Heart right ventricle (tissue), 16 donors: ENCODE data around the gene HYCC1. TPM values are rescaled to one million over a fixed set of nuclear protein-coding genes. Genes with fewer than 3 reads are reported as not detected.
"Not testable (repeated sequence)": the region's sequence is repeated elsewhere in the genome, so short reads cannot be mapped to it uniquely, and the experiment has no call there.

Experiments
- ATAC-seq, 8 donors: fragments of 200-7000 bp; cut with Tn5 transposase; one replicate each; pipeline ENCODE4 v1.9.1; 2020; ENCODE audit warnings: mild to moderate bottlenecking in 8 of 8, moderate library complexity in 8 of 8, moderate number of reproducible peaks in 1 of 8
- DNase-seq, 2 donors: peaks; one replicate each; pipeline ENCODE4 v3.0.0-alpha.2; 2020
- H3K27ac ChIP-seq, 10 donors: fragments of 200-600 bp; sonication (generic) in 2 of 10; one replicate each; pipeline versions ENCODE4 v1.5.0 to v1.8.0; 2020 to 2022; ENCODE audit warnings: mild to moderate bottlenecking in 3 of 10
- H3K27me3 ChIP-seq, 7 donors: fragments of 200-600 bp; one replicate each; pipeline ENCODE4 v1.8.0; 2021 to 2022; ENCODE audit warnings: mild to moderate bottlenecking in 2 of 7
- H3K36me3 ChIP-seq, 9 donors: fragments of 200-600 bp; sonication (generic) in 1 of 9; one replicate each; pipeline versions ENCODE4 v1.5.0 to v1.8.0; 2020 to 2022; ENCODE audit warnings: mild to moderate bottlenecking in 2 of 9
- H3K4me1 ChIP-seq, 9 donors: fragments of 200-600 bp; sonication (generic) in 1 of 9; one replicate each; pipeline versions ENCODE4 v1.5.0 to v1.8.0; 2020 to 2022; ENCODE audit warnings: mild to moderate bottlenecking in 4 of 9
- H3K4me3 ChIP-seq, 10 donors: fragments of 200-600 bp; sonication (generic) in 2 of 10; one replicate each; pipeline versions ENCODE4 v1.5.0 to v1.8.0; 2020 to 2022; ENCODE audit warnings: mild to moderate bottlenecking in 7 of 10, moderate library complexity in 2 of 10
- H3K9me3 ChIP-seq, 11 donors: fragments of 200-600 bp in 10 of 11; sonication (generic) in 2 of 11; one replicate each; pipeline versions ENCODE4 v1.5.0 to v1.8.0; 2013 to 2022; ENCODE audit warnings: mild to moderate bottlenecking in 2 of 11, control low read depth in 1 of 11, moderate library complexity in 1 of 11
- CTCF ChIP-seq, 9 donors: fragments of 200-600 bp; sonication (generic) in 2 of 9; IDR thresholded peaks; one replicate each; pipeline versions ENCODE4 v1.5.0 to v1.8.0; 2021 to 2022; ENCODE audit warnings: antibody characterized with exemption in 9 of 9, mild to moderate bottlenecking in 5 of 9, moderate library complexity in 1 of 9
- WGBS, 2 donors: extraction: QIAGEN DNeasy Blood & Tissue Kit; methylation state at CpG; one replicate each; pipeline ENCODE4 v1.1.7; 2013; ENCODE audit warnings: inconsistent platforms in 1 of 2; 5-methylcytosine and 5-hydroxymethylcytosine counted together
- intact Hi-C, 10 donors: fragments of 100-400 bp; cut with DNase I; formaldehyde crosslinking; loops; one replicate each; pipeline versions ENCODE4 v1.11.1 to v1.14.2; 2022
- polyA plus RNA-seq, 2 donors: library from polyadenylated mRNA; stranded (reverse); fragments of 200-250 nt; gene quantifications; one replicate each; pipeline ENCODE4 v1.2.3, GENCODE V29; 2013
- total RNA-seq, 10 donors: library from RNA; stranded (reverse); fragmentation: NEBNext Ultra II Directional in 3 of 10; extraction: Animal tissue kit (Norgen Biotek cat#: 25700) in 3 of 10; gene quantifications; one replicate each; pipeline versions ENCODE4 v1.2.1 to v1.2.4, GENCODE V29; 2021 to 2023
- donor health status: Arrhythmogenic right ventricular cardiomyopathy.
- donor health status: ischemic (EF 13 %, LVEDD 7.1; RV severe dilation, severe dysfunction).
- donor health status: healthy with polysubstance abuse.
- donor health status: DM: no; HTN: yes; CAD: no.
- donor health status: DM: no; HTN: no; CAD: no.
- donor health status: ischemic (EF 25% LVEDD 6.9; RV normal size, moderate dysfunction).
- donor health status: ischemic (EF 25% LVEDD 5.7; RV mildly dilated, moderate dysfunction).
- donor health status: healthy.
- donor health status: DM: yes; HTN: yes; CAD: no.
- donor health status: Ischemic cardiomyopathy.
- donor health status: ischemic (EF 35%, LVEDD 5.7; RV mildly dilated, moderate dysfunction).
- donor health status: nonischemic (EF 11% LVEDD 7.7; RV severe dilation, severe dysfunction).
- donor health status: DM: yes; HTN: yes; CAD: no.
- donor health status: PGD.
- donor health status: ischemic (EF 29% LVEDD 5.4; RV normal size, mild dysfunction).
- donor health status: nonischemic (EF 23%, LVEDD 6.1; RV moderate dilation, normal function).

HYCC1 gene
- total and polyA plus RNA-seq, 12 donors = 5.9 to 39.6 (median 33.2) TPM

GRCh38 chr7:23058408-23059096 is 44.6 kb upstream of the HYCC1 start:
- no peak overlapping the region for H3K4me3 ChIP-seq
- H3K4me1 ChIP-seq = peaks cover 0 to 9% (median 0%) of the 10 kb centered on the region in 9 donors
- DNase-seq (no peak), ATAC-seq (no peak)
- no peak overlapping the region for H3K27ac ChIP-seq
- no peaks in the 10 kb centered on the region for H3K9me3 ChIP-seq
- intact Hi-C loops = loop anchor here in 7 of 10 donors (5.0 to 10.0 kb wide), 8 partner anchors 84 to 501 kb away; partner anchors contain the start of genes TOMM7 (in 3 of the 7) and IL6 (in 1 of the 7)
- 41 to 43% methylated on average over 6 of the region's 6 CpGs for WGBS, 2 donors
- TF ChIP-seq CTCF (IDR thresholded peaks at IDR 0.05) = no peak
- H3K27me3 ChIP-seq = no peaks in the 10 kb centered on the region
- H3K36me3 ChIP-seq = no peaks in the 10 kb centered on the region

GRCh38 chr7:23055582-23056178 is 41.8 kb upstream of the HYCC1 start:
- Histone ChIP-seq H3K36me3 (no peaks in the 10 kb centered on the region), H3K9me3 (no peaks in the 10 kb centered on the region), H3K4me3 (no peak overlapping the region), H3K4me1 (peaks cover 0 to 9% (median 0%) of the 10 kb centered on the region in 9 donors), H3K27ac (no peak overlapping the region), H3K27me3 (no peaks in the 10 kb centered on the region)
- intact Hi-C loops = loop anchor here in 9 of 10 donors (1.0 to 10.0 kb wide), 12 partner anchors 81 to 499 kb away; partner anchors contain the start of genes TOMM7 (in 3 of the 9) and IL6 (in 1 of the 9)
- ATAC-seq (peak in 7 of 8 donors; percentile 51 to 84 (median 64)), DNase-seq (peak in 1 of 2 donors; percentile 48)
- WGBS, 2 donors = 0 to 2% methylated on average over 2 of the region's 2 CpGs
- TF ChIP-seq CTCF (IDR thresholded peaks at IDR 0.05) = peak; percentile 81 to 97 (median 94)

DNA sequence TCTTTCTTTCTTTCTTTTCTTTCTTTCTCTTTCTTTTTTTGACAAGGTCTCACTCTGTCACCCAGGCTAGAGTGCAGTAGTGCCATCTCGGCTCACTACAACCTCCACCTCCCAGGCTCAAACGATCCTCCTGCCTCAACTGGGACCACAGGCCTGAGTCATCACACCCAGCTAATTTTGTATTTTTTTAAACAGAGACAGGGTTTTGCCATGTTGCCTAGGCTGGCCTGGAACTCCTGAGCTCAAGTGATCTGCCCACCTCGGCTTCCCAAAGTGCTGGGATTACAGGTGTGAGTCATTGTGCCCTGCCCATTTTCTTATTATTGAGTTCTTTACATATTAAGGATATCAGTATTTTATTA is 37.2 kb upstream of the HYCC1 start:
- intact Hi-C loops = loop anchor here in 7 of 10 donors (5.0 to 10.0 kb wide), 7 partner anchors 76 to 324 kb away; partner anchors contain the start of genes TOMM7 (in 4 of the 7) and IL6 (in 1 of the 7)
- not testable (repeated sequence) for DNase-seq, H3K27ac ChIP-seq, H3K9me3 ChIP-seq, ATAC-seq, H3K4me3 ChIP-seq, H3K36me3 ChIP-seq, H3K27me3 ChIP-seq, H3K4me1 ChIP-seq
- WGBS, 2 donors = 79 to 90% methylated on average over 3 of the region's 3 CpGs

- H3K9me3 ChIP-seq, H3K4me1 ChIP-seq, H3K36me3 ChIP-seq, ATAC-seq, H3K4me3 ChIP-seq, DNase-seq, H3K27me3 ChIP-seq, H3K27ac ChIP-seq, intact Hi-C loops: not testable (repeated sequence)
- 97 to 98% methylated on average over 10 to 27 of the region's 29 CpGs for WGBS, 2 donors
Observed at GRCh38 chr7:23046336-23046735, 32.4 kb upstream of the HYCC1 start.

GRCh38 chr7:23045086-23045485 is 31.2 kb upstream of the HYCC1 start:
- ATAC-seq, DNase-seq, H3K9me3 ChIP-seq, intact Hi-C loops, H3K27me3 ChIP-seq, H3K36me3 ChIP-seq, H3K4me3 ChIP-seq, H3K4me1 ChIP-seq, H3K27ac ChIP-seq: not testable (repeated sequence)
- whole genome bisulfite sequencing, 2 donors = 95 to 97% methylated on average over 4 of the region's 6 CpGs

DNA sequence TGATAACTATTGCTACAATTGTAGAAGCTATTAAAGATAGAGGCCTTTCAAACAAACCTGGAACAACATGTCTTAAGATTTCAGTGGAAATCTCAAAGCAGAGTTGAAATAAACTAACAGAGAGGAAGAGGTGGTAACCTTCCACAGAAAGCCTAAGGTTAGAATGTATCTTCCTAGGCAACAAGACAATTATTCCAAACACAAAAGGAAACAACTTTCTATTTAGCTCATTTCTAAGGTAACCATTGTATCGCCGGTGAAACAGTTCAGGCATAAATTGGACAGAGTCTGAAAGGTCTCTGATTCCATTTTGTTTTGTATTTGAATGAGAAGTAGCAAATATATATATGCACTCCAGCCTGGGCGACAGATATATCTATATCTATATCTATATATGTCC is 30.7 kb upstream of the HYCC1 start:
- ATAC-seq (no peak), DNase-seq (no peak)
- Histone ChIP-seq H3K9me3 (no peaks in the 10 kb centered on the region), H3K27me3 (no peaks in the 10 kb centered on the region), H3K27ac (no peak overlapping the region), H3K4me1 (no peaks in the 10 kb centered on the region), H3K36me3 (no peaks in the 10 kb centered on the region), H3K4me3 (no peak overlapping the region)
- WGBS, 2 donors = 75 to 81% methylated on average over 3 of the region's 3 CpGs
- intact Hi-C loops = no loop called here
- TF ChIP-seq CTCF (IDR thresholded peaks at IDR 0.05) = no peak
